SW480 (cell line): Measurements from ENCODE around the gene ARHGAP45.

Experiments used
- DNase-seq: peaks from one replicate; pipeline ENCODE4 v3.0.0-alpha.2; 2016; ENCODE audit warnings: low spot score

Gene ARHGAP45

GRCh38 chr19:1055028-1055425, 11.9 kb upstream of the ARHGAP45 start:
- no peak for DNase-seq

- DNase-seq = no peak
Observed at GRCh38 chr19:1055886-1056620, 10.9 kb upstream of the ARHGAP45 start.

GRCh38 chr19:1057176-1057855, 9.7 kb upstream of the ARHGAP45 start:
- DNase-seq = no peak

GRCh38 chr19:1058112-1058511, 8.9 kb upstream of the ARHGAP45 start:
- no peak for DNase-seq

GRCh38 chr19:1060689-1061088, 6.3 kb upstream of the ARHGAP45 start:
- DNase-seq = no peak

DNA sequence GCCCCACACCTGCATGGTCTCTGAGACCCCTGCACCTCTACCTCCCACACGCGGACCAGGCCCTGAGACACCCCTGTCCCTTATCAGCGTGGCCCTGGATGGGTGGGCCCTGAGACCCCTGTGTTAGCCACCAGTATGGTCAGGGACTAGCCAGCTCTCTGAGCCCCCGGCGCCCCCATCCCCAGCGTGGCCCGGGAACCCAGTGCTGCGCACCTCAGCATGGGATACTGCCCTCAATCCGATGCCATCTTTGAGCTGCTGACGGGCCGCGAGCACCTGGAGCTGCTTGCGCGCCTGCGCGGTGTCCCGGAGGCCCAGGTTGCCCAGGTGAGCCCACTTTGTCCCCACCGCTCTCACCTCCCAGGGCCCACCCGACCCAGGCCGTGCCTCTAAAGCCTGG, 5.0 kb upstream of the ARHGAP45 start:
- no peak for DNase-seq

GRCh38 chr19:1062387-1063029, 4.5 kb upstream of the ARHGAP45 start:
- DNase-seq = no peak

DNA sequence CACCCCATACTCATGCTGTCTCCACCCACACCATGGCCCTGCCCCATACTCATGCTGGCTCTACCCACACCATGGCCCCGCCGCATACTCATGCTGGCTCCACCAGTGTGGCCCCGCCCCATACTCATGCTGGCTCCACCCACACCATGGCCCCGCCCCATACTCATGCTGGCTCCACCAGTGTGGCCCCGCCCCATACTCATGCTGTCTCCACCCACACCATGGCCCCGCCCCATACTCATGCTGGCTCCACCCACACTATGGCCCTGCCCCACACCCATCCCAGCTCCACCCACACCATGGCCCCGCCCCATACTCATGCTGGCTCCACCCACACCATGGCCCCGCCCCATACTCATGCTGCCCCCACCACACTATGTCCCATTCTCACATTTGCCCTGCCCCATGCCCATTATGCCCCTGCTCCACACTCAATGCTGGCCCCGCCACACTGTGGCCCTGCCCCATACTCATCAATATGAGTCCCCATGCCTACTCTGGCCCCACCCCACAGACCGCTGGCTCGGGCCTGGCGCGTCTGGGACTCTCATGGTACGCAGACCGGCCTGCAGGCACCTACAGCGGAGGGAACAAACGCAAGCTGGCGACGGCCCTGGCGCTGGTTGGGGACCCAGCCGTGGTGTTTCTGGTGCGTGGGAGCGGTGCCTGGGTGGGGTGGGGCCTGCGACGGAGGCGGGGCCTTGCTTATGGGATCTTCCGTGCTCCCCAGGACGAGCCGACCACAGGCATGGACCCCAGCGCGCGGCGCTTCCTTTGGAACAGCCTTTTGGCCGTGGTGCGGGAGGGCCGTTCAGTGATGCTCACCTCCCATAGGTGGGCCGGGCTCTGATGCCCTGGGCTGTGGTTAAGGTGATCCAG, 3.7 kb upstream of the ARHGAP45 start:
- no peak for DNase-seq

DNA sequence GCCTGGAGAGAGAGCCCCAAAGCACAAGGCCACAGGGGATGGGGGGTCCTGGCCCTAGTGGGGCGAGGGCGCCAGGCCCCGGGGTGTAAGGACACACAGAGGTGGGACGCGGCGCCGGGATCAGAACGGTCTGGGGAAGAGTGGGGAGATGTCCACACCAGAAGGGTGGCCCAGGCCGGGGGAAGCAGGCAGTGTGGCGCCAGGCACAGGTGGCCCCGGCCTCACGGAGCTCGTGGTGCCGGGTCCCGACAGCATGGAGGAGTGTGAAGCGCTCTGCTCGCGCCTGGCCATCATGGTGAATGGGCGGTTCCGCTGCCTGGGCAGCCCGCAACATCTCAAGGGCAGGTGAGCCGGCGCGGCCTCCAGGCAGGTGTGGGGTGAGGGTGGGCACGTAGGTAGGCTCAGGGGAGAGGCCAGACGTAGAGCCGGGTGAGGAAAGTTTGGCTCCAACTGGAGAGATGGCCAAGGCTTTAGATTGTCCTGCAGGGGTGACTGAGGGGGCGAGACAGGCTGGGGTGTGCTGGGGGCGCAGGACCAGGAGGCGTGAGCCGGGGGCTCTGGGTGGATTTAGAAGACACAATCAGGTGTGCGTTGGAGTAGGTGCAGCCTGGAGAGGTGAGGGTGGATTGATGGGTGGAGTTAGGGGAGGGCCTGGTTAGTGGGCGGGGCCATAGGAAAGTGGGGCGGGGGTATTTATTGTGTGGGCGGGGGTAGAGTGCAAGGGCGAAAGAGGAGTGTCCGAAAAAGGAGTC, 2.9 kb upstream of the ARHGAP45 start:
- no peak for DNase-seq

GRCh38 chr19:1064661-1065605, 2.0 kb upstream of the ARHGAP45 start:
- DNase-seq = peak; percentile 59

DNA sequence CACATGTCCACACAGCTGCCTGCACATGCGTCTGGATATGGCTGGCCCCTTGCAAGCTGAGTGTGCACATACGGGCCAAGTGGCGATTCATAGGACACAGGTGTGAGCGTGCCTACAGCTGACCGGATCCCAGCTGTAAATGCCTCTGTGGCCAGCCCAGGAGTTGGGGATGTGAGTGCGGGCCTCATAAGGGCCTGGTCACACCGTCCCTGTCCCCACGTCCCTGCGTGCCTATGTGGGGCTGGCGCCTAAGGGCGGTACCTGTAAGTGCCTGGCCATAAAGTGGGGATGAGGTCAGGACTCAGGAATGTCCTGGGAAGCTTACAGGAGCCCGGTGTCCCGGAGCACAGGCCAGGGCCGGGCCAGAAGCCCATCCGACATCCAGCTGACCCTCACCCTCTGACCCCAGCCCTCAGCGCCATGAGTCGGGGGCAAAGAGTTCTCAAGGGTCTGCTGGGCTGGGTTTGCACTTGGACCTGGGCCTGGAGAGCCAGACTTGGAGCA, 1.3 kb upstream of the ARHGAP45 start:
- DNase-seq = peak; percentile 73

DNA sequence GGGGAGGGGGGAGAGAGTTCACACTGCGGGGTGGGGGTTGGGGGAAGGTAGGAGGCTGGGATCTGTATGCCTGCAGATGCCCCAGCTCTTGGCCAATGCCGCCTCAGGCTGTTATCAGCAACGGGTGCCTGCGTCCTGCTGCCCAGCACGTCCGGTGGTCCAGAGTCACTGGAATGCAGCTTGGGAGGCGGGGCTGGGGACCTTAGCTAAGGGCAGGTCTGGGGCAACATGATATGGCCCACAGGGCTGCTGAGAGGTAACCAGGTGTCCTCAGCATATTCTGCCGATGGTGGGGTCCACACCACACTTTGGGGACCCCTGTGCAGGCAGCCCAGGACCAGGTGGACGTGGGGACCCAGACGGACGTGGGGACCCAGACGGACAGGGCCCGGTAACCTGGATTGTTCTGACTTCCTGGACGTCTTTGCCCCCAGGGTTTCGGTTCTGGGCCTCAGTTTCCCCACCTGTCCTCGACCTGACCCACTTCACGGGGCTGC, 668 bp upstream of the ARHGAP45 start:
- DNase-seq = no peak

DNA sequence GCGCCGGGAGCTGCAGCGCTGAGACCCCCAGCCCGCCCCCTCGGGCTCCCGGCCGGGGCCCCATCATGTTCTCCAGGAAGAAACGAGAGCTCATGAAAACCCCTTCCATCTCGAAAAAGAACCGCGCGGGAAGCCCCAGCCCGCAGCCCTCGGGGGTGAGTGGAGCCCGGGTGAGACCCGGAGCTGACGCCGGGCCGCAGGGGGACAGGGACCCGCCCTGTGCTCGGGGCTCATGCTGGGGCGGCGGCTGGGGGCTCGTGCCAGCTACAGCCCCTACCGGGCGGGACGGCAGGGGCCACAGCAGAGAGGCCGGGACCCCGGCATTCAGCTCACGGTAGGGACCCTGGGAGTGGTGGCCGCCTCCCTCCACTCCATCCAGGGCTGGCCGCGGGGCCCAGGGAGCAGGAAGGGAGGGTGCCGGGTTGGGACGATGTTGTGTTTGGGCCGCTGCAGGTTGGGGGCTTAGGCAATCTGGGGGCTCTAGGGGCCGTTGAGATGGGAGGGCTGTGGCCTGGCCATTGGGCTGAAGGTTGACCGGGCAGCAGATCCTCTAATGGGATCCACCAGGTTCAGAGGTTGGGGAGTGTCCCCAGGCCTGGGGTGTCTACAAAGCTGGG, 482 bp downstream of the ARHGAP45 start:
- DNase-seq = no peak

DNA sequence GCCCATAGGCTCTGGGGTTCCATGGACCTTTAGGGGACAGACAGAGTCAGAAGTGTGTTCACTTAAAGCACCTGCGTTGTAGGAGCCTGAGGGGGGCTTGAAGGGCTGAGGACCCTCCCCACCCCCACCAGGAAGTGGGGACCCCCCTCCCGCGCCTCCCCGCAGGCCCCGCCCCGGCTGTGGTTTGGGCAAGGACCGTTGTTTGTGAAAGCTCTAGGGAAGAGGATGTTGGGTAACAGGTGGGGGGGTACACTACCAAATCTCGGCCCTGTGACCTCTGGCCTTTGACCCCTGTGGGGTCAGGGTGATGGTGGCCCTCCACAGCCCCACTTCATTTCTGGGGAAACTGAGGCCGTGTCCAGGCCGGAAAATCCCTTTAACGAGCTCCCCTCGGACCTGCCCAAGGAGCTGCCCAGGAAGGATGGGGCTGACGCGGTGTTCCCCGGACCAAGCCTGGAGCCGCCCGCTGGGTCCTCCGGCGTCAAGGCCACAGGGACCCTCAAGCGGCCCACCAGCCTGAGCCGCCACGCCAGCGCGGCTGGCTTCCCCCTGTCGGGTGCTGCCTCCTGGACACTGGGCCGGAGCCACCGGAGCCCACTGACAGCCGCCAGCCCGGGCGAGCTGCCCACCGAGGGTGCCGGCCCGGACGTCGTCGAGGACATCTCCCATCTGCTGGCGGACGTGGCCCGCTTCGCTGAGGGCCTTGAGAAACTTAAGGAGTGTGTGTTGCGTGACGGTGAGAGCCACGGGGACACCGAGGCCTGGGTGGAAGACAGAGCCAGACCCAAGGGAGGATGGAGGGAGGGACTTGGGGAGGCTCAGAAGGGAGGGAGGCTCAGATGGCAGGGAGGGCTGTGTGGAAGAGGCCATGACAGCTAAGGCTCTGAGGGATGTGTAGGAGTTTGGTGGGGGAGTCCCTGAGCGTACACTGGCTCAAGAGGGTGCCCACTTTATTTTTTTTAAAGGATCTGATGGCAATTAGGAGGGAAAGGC, 1.3 kb downstream of the ARHGAP45 start:
- DNase-seq = no peak

- no peak for DNase-seq
Observed at GRCh38 chr19:1069009-1069779, 2.2 kb downstream of the ARHGAP45 start.

- DNase-seq = no peak
Observed at GRCh38 chr19:1070576-1070930, 3.6 kb downstream of the ARHGAP45 start.

DNA sequence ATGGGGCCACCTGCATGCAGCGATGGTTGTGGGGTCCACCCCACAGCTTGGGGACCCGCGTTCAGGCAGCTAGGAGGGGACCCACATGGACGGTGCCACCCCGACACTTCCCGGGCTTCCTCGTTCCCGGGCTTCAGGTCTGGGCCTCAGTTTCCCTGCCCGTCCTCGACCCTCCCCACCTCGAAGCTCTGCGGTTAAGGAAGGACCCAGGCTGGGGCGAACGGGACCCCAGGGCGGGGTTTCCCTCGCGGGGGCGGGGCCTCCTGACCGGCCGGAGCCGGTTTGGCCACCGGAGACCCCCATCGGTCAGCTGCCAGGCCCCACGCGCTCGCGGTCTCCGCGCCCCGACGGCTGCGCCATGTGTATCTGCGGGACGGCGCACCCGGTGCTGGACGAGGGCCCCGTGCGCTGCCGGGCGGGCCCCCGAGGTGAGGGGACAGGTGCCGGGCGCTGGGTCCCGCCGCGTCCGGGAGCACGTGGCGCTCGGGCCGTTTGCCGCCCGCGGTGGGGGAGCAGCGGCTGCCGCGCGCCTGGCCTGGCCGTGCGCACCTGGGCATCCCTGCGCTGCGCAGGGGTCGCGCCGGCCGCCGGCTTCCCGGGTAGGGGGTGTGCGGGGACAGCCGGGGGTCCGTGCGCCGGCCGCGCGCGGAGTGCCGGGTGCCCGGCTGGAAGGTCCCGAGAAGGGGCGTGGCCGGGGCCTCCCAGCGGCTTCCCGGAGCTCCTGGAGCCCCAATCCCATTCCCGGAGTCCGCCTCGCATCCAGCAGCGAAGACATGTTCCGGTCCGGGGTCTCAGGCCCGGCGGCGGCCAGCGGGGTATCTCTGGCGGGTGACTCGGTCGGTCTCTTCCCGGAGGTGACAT, 4.2 kb downstream of the ARHGAP45 start:
- DNase-seq = no peak
